GM18907 (cell line): ENCODE measurements around the gene ITGB3.

Source experiments
- ATAC-seq: cut with Tn5 transposase; IDR thresholded peaks from one replicate; pipeline ENCODE4 v1.9.1; 2021; ENCODE audit warnings: mild to moderate bottlenecking, moderate library complexity; ENCODE audit not compliant: unreplicated experiment

Gene ITGB3

GRCh38 chr17:47325176-47325575, 71.5 kb downstream of the ITGB3 start:
- ATAC-seq = no peak

- ATAC-seq = no peak
Observed at GRCh38 chr17:47330548-47330947, 76.9 kb downstream of the ITGB3 start.

DNA sequence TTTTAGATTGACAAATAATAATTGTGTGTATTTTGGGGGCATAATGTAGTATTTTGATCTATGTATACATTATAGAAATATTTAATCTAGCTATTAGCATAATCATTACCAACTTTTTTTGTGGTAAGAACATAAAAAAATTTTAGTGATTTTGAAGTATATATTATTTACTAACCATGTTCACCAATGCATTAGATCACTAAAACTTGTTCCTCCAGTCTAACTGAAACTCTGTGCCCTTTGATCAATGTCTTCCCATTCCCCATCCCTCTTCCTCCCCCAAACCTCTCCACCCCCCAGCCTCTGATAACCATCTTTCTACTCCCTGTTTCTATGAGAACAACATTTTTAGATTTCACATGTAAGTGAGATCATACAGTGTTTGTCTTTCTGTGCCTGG, 78.7 kb downstream of the ITGB3 start:
- ATAC-seq = no peak

DNA sequence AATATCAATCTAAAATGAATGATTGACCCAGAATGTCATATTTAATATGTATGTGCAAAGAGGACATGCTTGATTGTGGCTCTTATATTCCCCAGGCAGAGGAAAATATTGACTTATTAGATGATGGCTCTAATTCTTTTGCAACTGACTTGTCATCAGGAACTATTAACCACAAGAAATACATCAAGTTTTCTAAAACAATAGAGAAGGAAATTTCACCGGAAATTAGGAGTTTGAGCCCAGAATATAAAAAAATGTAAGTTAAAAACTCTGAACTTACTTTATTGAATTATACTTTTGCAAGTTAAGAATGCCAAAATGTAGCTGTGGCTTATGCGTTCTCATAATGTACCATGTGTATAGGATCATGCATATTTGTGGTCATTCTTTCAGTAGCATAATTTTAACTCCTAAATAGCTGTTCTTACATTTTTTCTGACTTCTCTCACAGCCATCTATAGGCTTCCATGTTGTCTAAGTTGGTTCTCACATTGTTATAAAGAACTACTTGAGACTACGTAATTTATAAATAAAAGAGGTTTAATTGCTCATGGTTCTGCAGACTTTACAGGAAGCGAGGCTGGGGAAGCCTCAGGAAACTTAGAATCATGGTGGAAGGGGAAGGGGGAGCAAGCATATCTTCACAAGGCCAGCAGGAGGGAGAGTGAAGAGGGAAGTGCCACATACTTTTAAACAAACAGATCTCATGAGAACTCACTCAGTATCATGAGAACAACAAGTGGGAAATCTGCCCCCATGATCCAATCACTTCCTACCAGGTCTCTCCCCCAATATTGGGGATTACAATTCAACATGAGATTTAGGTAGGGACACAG, 81.7 kb downstream of the ITGB3 start:
- ATAC-seq = no peak

DNA sequence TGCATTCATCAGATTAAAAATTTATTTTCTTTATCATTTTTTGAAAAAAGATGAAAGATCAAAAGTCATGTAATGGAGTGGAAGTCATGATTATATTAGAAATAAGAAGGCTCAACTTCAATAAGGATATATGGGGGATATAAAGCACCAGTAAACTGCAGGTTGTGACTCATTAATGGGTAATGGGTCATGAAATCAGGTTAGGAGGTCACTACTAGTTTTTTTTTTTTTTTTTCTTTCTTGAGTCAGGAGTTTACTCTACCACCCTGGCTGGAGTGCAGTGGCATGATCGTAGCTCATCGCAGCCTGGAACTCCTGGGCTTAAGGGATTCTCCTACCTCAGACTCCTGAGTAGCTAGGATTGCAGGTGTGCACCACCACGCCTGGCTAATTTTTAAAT, 84.4 kb downstream of the ITGB3 start:
- no peak for ATAC-seq

- no peak for ATAC-seq
Observed at GRCh38 chr17:47352848-47353247, 99.2 kb downstream of the ITGB3 start.

GRCh38 chr17:47358652-47359051, 105.0 kb downstream of the ITGB3 start:
- ATAC-seq = no peak
